GM23248 (cell line): Measurements from ENCODE around the gene RAB24.

ENCODE experiments used
- EZH2 ChIP-seq: fragments of 200-600 bp; sonication (generic); IDR thresholded peaks from 2 replicates; pipeline ENCODE4 v1.6.1; 2018; ENCODE audit warnings: antibody characterized with exemption, mild to moderate bottlenecking; ENCODE audit not compliant: insufficient read depth, poor library complexity, severe bottlenecking
- EZH2phosphoT487 ChIP-seq: fragments of 200-600 bp; sonication (generic); IDR thresholded peaks from 2 replicates; pipeline ENCODE4 v1.6.1; 2018; ENCODE audit warnings: antibody characterized with exemption, moderate library complexity, mild to moderate bottlenecking, low read depth; ENCODE audit not compliant: insufficient read depth

GRCh38 chr5:177265395-177265794 lies 38.1 kb downstream of the RAB24 start:
- TF ChIP-seq EZH2 = no peak
- TF ChIP-seq EZH2phosphoT487 = no peak
